ENCODE results near the gene C16orf96. TPM values are rescaled to one million over a fixed set of nuclear protein-coding genes. Genes with fewer than 3 reads are reported as not detected.

The C16orf96 gene
- total and polyA plus RNA-seq, 4 donors = 0.06 to 0.25 (median 0.08) TPM

DNA sequence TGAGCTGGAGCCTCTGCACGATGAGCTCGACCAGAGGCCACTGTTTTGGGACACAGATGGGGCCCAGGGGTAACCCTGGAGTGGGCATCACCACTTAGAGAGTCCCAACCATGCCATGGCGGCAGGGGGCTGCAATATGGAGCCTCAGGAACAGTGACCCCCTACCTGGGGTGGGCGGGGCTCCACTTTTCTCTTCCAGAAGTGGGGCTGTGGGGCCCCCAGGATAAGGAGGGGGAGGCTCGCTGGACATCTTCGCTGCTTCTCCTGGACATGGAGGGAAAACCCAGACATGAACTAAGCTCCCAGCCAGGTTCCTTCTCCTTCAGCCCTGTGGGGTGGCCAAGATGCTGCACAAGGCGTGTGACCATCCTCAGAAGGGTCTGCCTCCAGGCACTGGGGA is 42.3 kb upstream of the C16orf96 start:
- DNase-seq (ENCODE audit: low spot score) = no peak
- no peak overlapping the region for H3K27ac ChIP-seq (ENCODE audit: low read depth in 1 of 2, low read length in 2 of 2)
- no peak overlapping the region for H3K9ac ChIP-seq (ENCODE audit: low read depth in 1 of 2, low read length in 2 of 2)

DNA sequence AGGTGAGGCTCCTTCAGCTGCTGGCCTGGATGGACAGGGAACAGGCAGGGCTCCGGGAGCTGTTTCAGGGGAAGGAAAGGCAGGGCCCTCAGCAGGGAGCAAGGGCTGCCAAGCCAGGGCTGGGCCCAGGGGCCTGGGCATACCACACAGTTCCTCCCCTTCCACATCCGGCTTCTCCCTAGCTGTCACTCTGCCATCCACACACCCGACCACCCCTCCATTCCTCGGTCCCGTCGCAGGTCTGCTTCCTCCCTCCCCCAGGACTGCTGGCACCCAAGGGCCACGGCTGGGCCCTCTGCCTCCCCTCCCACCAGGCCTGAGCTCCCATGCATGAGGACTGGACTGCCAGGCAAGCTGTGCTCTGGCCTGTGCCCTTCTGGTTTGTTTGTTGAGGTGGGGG is 41.5 kb upstream of the C16orf96 start:
- WGBS = 66% methylated on average over 7 of the region's 7 CpGs
- Histone ChIP-seq H3K27me3 (ENCODE audit: control insufficient read depth in 4 of 4, insufficient read depth in 4 of 4, low read length in 3 of 4) (no peaks in the 10 kb centered on the region), H3K4me3 (ENCODE audit: low read depth in 1 of 3, low read length in 3 of 3) (no peak overlapping the region), H3K9me3 (ENCODE audit: control insufficient read depth in 4 of 4, low read length in 3 of 4) (no peaks in the 10 kb centered on the region), H3K36me3 (ENCODE audit: control insufficient read depth in 4 of 4, insufficient read depth in 3 of 4, low read depth in 1 of 4, low read length in 3 of 4) (peaks cover 10 to 26% (median 12%) of the 10 kb centered on the region in 4 donors), H3K4me1 (ENCODE audit: control insufficient read depth in 4 of 4, insufficient read depth in 4 of 4, low read length in 3 of 4) (peaks cover 0 to 14% (median 5%) of the 10 kb centered on the region in 4 donors), H3K9ac (ENCODE audit: low read depth in 1 of 2, low read length in 2 of 2) (no peak overlapping the region), H3K27ac (ENCODE audit: low read depth in 1 of 2, low read length in 2 of 2) (no peak overlapping the region)
- no peak for DNase-seq (ENCODE audit: low spot score)
- no peak for TF ChIP-seq NR2F2 (IDR thresholded peaks at IDR 0.05)
- TF ChIP-seq YY1 (IDR thresholded peaks at IDR 0.05) = no peak
- no peak for TF ChIP-seq TAF1 (conservative IDR thresholded peaks at IDR 0.05)
- no peak for TF ChIP-seq FOXA1 (IDR thresholded peaks at IDR 0.05)
- no peak for TF ChIP-seq JUND (IDR thresholded peaks at IDR 0.05)
- no peak for TF ChIP-seq GABPA (IDR thresholded peaks at IDR 0.05 in 1 of 2, conservative IDR thresholded peaks at IDR 0.05 in 1 of 2)
- TF ChIP-seq EGR1 (IDR thresholded peaks at IDR 0.05; ENCODE audit: low read depth in 2 of 2) = no peak
- TF ChIP-seq, protein P1, sequence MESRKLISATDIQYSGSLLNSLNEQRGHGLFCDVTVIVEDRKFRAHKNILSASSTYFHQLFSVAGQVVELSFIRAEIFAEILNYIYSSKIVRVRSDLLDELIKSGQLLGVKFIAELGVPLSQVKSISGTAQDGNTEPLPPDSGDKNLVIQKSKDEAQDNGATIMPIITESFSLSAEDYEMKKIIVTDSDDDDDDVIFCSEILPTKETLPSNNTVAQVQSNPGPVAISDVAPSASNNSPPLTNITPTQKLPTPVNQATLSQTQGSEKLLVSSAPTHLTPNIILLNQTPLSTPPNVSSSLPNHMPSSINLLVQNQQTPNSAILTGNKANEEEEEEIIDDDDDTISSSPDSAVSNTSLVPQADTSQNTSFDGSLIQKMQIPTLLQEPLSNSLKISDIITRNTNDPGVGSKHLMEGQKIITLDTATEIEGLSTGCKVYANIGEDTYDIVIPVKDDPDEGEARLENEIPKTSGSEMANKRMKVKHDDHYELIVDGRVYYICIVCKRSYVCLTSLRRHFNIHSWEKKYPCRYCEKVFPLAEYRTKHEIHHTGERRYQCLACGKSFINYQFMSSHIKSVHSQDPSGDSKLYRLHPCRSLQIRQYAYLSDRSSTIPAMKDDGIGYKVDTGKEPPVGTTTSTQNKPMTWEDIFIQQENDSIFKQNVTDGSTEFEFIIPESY (IDR thresholded peaks at IDR 0.05) = no peak
- TF ChIP-seq, protein P2, sequence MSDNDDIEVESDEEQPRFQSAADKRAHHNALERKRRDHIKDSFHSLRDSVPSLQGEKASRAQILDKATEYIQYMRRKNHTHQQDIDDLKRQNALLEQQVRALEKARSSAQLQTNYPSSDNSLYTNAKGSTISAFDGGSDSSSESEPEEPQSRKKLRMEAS (IDR thresholded peaks at IDR 0.05) = no peak
- no peak for TF ChIP-seq SP1 (IDR thresholded peaks at IDR 0.05)
- TF ChIP-seq, protein P3, sequence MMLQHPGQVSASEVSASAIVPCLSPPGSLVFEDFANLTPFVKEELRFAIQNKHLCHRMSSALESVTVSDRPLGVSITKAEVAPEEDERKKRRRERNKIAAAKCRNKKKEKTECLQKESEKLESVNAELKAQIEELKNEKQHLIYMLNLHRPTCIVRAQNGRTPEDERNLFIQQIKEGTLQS (IDR thresholded peaks at IDR 0.05) = no peak
- TF ChIP-seq, protein P4, sequence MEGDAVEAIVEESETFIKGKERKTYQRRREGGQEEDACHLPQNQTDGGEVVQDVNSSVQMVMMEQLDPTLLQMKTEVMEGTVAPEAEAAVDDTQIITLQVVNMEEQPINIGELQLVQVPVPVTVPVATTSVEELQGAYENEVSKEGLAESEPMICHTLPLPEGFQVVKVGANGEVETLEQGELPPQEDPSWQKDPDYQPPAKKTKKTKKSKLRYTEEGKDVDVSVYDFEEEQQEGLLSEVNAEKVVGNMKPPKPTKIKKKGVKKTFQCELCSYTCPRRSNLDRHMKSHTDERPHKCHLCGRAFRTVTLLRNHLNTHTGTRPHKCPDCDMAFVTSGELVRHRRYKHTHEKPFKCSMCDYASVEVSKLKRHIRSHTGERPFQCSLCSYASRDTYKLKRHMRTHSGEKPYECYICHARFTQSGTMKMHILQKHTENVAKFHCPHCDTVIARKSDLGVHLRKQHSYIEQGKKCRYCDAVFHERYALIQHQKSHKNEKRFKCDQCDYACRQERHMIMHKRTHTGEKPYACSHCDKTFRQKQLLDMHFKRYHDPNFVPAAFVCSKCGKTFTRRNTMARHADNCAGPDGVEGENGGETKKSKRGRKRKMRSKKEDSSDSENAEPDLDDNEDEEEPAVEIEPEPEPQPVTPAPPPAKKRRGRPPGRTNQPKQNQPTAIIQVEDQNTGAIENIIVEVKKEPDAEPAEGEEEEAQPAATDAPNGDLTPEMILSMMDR (IDR thresholded peaks at IDR 0.05; ENCODE audit: low read depth, low read length, missing input control) = no peak
- TF ChIP-seq, protein P5, sequence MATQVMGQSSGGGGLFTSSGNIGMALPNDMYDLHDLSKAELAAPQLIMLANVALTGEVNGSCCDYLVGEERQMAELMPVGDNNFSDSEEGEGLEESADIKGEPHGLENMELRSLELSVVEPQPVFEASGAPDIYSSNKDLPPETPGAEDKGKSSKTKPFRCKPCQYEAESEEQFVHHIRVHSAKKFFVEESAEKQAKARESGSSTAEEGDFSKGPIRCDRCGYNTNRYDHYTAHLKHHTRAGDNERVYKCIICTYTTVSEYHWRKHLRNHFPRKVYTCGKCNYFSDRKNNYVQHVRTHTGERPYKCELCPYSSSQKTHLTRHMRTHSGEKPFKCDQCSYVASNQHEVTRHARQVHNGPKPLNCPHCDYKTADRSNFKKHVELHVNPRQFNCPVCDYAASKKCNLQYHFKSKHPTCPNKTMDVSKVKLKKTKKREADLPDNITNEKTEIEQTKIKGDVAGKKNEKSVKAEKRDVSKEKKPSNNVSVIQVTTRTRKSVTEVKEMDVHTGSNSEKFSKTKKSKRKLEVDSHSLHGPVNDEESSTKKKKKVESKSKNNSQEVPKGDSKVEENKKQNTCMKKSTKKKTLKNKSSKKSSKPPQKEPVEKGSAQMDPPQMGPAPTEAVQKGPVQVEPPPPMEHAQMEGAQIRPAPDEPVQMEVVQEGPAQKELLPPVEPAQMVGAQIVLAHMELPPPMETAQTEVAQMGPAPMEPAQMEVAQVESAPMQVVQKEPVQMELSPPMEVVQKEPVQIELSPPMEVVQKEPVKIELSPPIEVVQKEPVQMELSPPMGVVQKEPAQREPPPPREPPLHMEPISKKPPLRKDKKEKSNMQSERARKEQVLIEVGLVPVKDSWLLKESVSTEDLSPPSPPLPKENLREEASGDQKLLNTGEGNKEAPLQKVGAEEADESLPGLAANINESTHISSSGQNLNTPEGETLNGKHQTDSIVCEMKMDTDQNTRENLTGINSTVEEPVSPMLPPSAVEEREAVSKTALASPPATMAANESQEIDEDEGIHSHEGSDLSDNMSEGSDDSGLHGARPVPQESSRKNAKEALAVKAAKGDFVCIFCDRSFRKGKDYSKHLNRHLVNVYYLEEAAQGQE (IDR thresholded peaks at IDR 0.05) = no peak

More for the DNA sequence above, 42.3 kb upstream of the C16orf96 start:
- WGBS = 95% methylated on average over 7 of the region's 7 CpGs
- Histone ChIP-seq H3K9me3 (ENCODE audit: control insufficient read depth in 4 of 4, low read length in 3 of 4) (no peaks in the 10 kb centered on the region), H3K4me1 (ENCODE audit: control insufficient read depth in 4 of 4, insufficient read depth in 4 of 4, low read length in 3 of 4) (peaks cover 0 to 14% (median 5%) of the 10 kb centered on the region in 4 donors), H3K36me3 (ENCODE audit: control insufficient read depth in 4 of 4, insufficient read depth in 3 of 4, low read depth in 1 of 4, low read length in 3 of 4) (peaks cover 14 to 33% (median 18%) of the 10 kb centered on the region in 4 donors), H3K27me3 (ENCODE audit: control insufficient read depth in 4 of 4, insufficient read depth in 4 of 4, low read length in 3 of 4) (no peaks in the 10 kb centered on the region), H3K4me3 (ENCODE audit: low read depth in 1 of 3, low read length in 3 of 3) (no peak overlapping the region)
- TF ChIP-seq YY1 (IDR thresholded peaks at IDR 0.05) = no peak
- TF ChIP-seq, protein P5 (IDR thresholded peaks at IDR 0.05) = no peak
- no peak for TF ChIP-seq TAF1 (conservative IDR thresholded peaks at IDR 0.05)
- TF ChIP-seq, protein P4 (IDR thresholded peaks at IDR 0.05; ENCODE audit: low read depth, low read length, missing input control) = no peak

Measured in liver (tissue), 9 donors.